CD14-positive monocyte (primary cell): Measurements from ENCODE around the gene CUX1. TPM values are rescaled to one million over a fixed set of nuclear protein-coding genes. Genes with fewer than 3 reads are reported as not detected.
A peak's percentile ranks its signal among the peaks of the same experiment; 100 is the strongest.
"Not testable (repeated sequence)": the region's sequence is repeated elsewhere in the genome, so short reads cannot be mapped to it uniquely, and the experiment has no call there.

Experiments used
- DNase-seq, 3 donors: peaks; one replicate each; pipeline ENCODE4 v3.0.0-alpha.2; 2011 to 2022
- H2AFZ ChIP-seq: 2 replicates; pipeline ENCODE4 v1.6.0; 2012; ENCODE audit warnings: mild to moderate bottlenecking, low read depth, low read length, inconsistent platforms; ENCODE audit not compliant: insufficient read depth, poor library complexity, severe bottlenecking
- H3K27ac ChIP-seq, 2 donors: 1 replicate in 1 of 2; 2 replicates in 1 of 2; pipeline ENCODE4 v1.5.1; 2012 to 2013; ENCODE audit warnings: low read length in 2 of 2, control low read depth in 1 of 2, inconsistent platforms in 1 of 2, low read depth in 1 of 2, mild to moderate bottlenecking in 1 of 2
- H3K27me3 ChIP-seq, 2 donors: one replicate each; pipeline versions ENCODE4 v1.6.0 to v1.6.1; 2011 to 2013; ENCODE audit warnings: low read length in 2 of 2; ENCODE audit not compliant: control insufficient read depth in 2 of 2, insufficient read depth in 2 of 2
- H3K36me3 ChIP-seq, 2 donors: replicated peaks in 1 of 2; 1 replicate in 1 of 2; 2 replicates in 1 of 2; pipeline versions ENCODE4 v1.5.1 to v1.6.1; 2012 to 2013; ENCODE audit warnings: low read length in 2 of 2, control low read depth in 1 of 2, inconsistent platforms in 1 of 2, mild to moderate bottlenecking in 1 of 2; ENCODE audit not compliant: insufficient read depth in 2 of 2, control insufficient read depth in 1 of 2
- H3K4me1 ChIP-seq, 2 donors: 1 replicate in 1 of 2; 2 replicates in 1 of 2; pipeline versions ENCODE4 v1.5.1 to v1.6.1; 2012 to 2013; ENCODE audit warnings: low read length in 2 of 2, control low read depth in 1 of 2, inconsistent platforms in 1 of 2, mild to moderate bottlenecking in 1 of 2, moderate library complexity in 1 of 2; ENCODE audit not compliant: insufficient read depth in 2 of 2, control insufficient read depth in 1 of 2
- H3K4me2 ChIP-seq: replicated peaks from 2 replicates; pipeline ENCODE3; 2012; ENCODE audit warnings: low read length, moderate library complexity, mild to moderate bottlenecking; ENCODE audit not compliant: poor library complexity, severe bottlenecking; ENCODE audit errors: extremely low read depth
- H3K4me3 ChIP-seq, 3 experiments: fragments of 200-600 bp in 1 of 3; sonication (generic) in 1 of 3; replicated peaks in 1 of 3; 1 replicate in 2 of 3; 2 replicates in 1 of 3; pipeline ENCODE4 v1.5.1; 2011 to 2013; ENCODE audit warnings: low read length in 3 of 3, mild to moderate bottlenecking in 3 of 3, control low read depth in 2 of 3, low read depth in 2 of 3, inconsistent platforms in 1 of 3, moderate library complexity in 1 of 3
- H3K79me2 ChIP-seq: 2 replicates; pipeline ENCODE4 v1.6.0; 2012; ENCODE audit warnings: mild to moderate bottlenecking, control low read depth, inconsistent platforms, low read length, moderate library complexity; ENCODE audit not compliant: insufficient read depth
- H3K9ac ChIP-seq: 2 replicates; pipeline ENCODE4 v1.6.0; 2017; ENCODE audit warnings: low read length, mild to moderate bottlenecking; ENCODE audit not compliant: insufficient read depth, poor library complexity, severe bottlenecking
- H3K9me3 ChIP-seq, 2 donors: replicated peaks in 1 of 2; 1 replicate in 1 of 2; 2 replicates in 1 of 2; pipeline versions ENCODE4 v1.5.1 to v1.6.1; 2012 to 2013; ENCODE audit warnings: low read length in 2 of 2, control low read depth in 1 of 2; ENCODE audit not compliant: control insufficient read depth in 1 of 2, insufficient read depth in 1 of 2
- H4K20me1 ChIP-seq: 2 replicates; pipeline ENCODE4 v1.6.0; 2012; ENCODE audit warnings: mild to moderate bottlenecking, low read length, control low read depth, moderate library complexity; ENCODE audit not compliant: insufficient read depth
- H3K27ac Mint-ChIP-seq, 7 donors: one replicate each; pipeline ENCODE4 v1.8.0; 2020; ENCODE audit warnings: mild to moderate bottlenecking in 7 of 7, mixed read lengths in 7 of 7, moderate library complexity in 6 of 7, inconsistent platforms in 2 of 7
- H3K27me3 Mint-ChIP-seq, 3 donors: one replicate each; pipeline ENCODE4 v1.8.0; 2021 to 2022; ENCODE audit warnings: low read depth in 3 of 3, mild to moderate bottlenecking in 3 of 3, mixed read lengths in 3 of 3, moderate library complexity in 3 of 3, inconsistent platforms in 1 of 3
- H3K36me3 Mint-ChIP-seq, 2 donors: one replicate each; pipeline ENCODE4 v1.8.0; 2020; ENCODE audit warnings: mixed read lengths in 2 of 2, inconsistent platforms in 1 of 2, mild to moderate bottlenecking in 1 of 2
- H3K4me1 Mint-ChIP-seq: one replicate; pipeline ENCODE4 v1.8.0; 2020; ENCODE audit warnings: mild to moderate bottlenecking, mixed read lengths
- H3K4me3 Mint-ChIP-seq, 2 donors: one replicate each; pipeline ENCODE4 v1.8.0; 2020; ENCODE audit warnings: mild to moderate bottlenecking in 2 of 2, mixed read lengths in 2 of 2, moderate library complexity in 1 of 2
- H3K9me3 Mint-ChIP-seq, 7 donors: one replicate each; pipeline ENCODE4 v1.8.0; 2020 to 2022; ENCODE audit warnings: mixed read lengths in 7 of 7, mild to moderate bottlenecking in 6 of 7, moderate library complexity in 6 of 7, inconsistent platforms in 2 of 7
- CTCF ChIP-seq: fragments of 200-600 bp; IDR thresholded peaks from one replicate; pipeline ENCODE4 v1.8.0; 2022; ENCODE audit warnings: antibody characterized with exemption, mild to moderate bottlenecking
- WGBS: methylation state at CpG from one replicate; pipeline ENCODE4 v1.1.5; 2013; ENCODE audit warnings: missing lambda C conversion rate; ENCODE audit not compliant: insufficient coverage; 5-methylcytosine and 5-hydroxymethylcytosine counted together
- intact Hi-C, 2 donors: fragments of 100-400 bp; cut with micrococcal nuclease; formaldehyde crosslinking; loops; one replicate each; pipeline versions ENCODE4 v1.15.0 to v1.15.1; 2023
- polyA plus RNA-seq, 3 donors: library from polyadenylated mRNA; depleted of rRNA in 1 of 3; unstranded in 2 of 3; stranded (reverse) in 1 of 3; fragments of 300-500 nt in 2 of 3; fragments of >200 nt in 1 of 3; fragmentation: Illumina TruSeq in 2 of 3; gene quantifications; 1 replicate in 2 of 3; 2 replicates in 1 of 3; pipeline ENCODE4 v1.2.3, GENCODE V29; 2012 to 2021

CUX1 gene
- polyA plus RNA-seq, 3 donors: 17.6 to 38.0 (median 28.0) TPM

- intact Hi-C loops: no loop called here
- no peaks in the 10 kb centered on the region for H3K9me3 Mint-ChIP-seq
Measured at GRCh38 chr7:101820703-101821102, 3.3 kb downstream of the CUX1 start.

GRCh38 chr7:101822632-101823031, 5.2 kb downstream of the CUX1 start:
- Mint-ChIP-seq H3K27ac (peak overlapping the region in 6 of 7 donors; percentile 66 to 96 (median 89)), H3K36me3 (peaks cover 1 to 31% of the 10 kb centered on the region in 2 donors), H3K4me1 (peaks cover 54% of the 10 kb centered on the region)
- H3K9me3 ChIP-seq, H3K9me3 Mint-ChIP-seq, H2AFZ ChIP-seq, H3K4me3 Mint-ChIP-seq, DNase-seq, H3K27me3 ChIP-seq, H3K36me3 ChIP-seq, intact Hi-C loops, H3K27me3 Mint-ChIP-seq: not testable (repeated sequence)
- Histone ChIP-seq H3K4me1 (peaks cover 45 to 61% of the 10 kb centered on the region in 2 donors), H3K27ac (peak overlapping the region; percentile 71 to 85), H3K4me3 (peak overlapping the region in 1 of 3 experiments; percentile 60), H3K4me2 (peak overlapping the region; percentile 72), H3K79me2 (peaks cover 100% of the 10 kb centered on the region), H4K20me1 (peaks cover 89% of the 10 kb centered on the region), H3K9ac (peak overlapping the region; percentile 51)
- no CpG with 5 or more reads among the region's 6 CpGs for WGBS

More at GRCh38 chr7:101820703-101821102, 3.3 kb downstream of the CUX1 start:
- Mint-ChIP-seq H3K27me3 (no peaks in the 10 kb centered on the region), H3K4me3 (no peak overlapping the region), H3K36me3 (peaks cover 0 to 22% of the 10 kb centered on the region in 2 donors), H3K27ac (peak overlapping the region in 1 of 7 donors; percentile 2), H3K4me1 (peaks cover 46% of the 10 kb centered on the region)
- Histone ChIP-seq H3K4me3 (no peak overlapping the region), H3K36me3 (peaks cover 0 to 7% of the 10 kb centered on the region in 2 donors), H3K27me3 (no peaks in the 10 kb centered on the region), H4K20me1 (peaks cover 70% of the 10 kb centered on the region), H3K4me1 (peaks cover 45 to 57% of the 10 kb centered on the region in 2 donors), H3K4me2 (no peak overlapping the region), H3K9ac (no peak overlapping the region), H3K79me2 (peaks cover 90% of the 10 kb centered on the region), H3K27ac (no peak overlapping the region), H2AFZ (no peak overlapping the region), H3K9me3 (no peaks in the 10 kb centered on the region)
- no peak for DNase-seq
- no peak for TF ChIP-seq CTCF
- WGBS: 100% methylated on average over 2 of the region's 8 CpGs
